ENCODE measurements around the gene SERTM2.

DNA sequence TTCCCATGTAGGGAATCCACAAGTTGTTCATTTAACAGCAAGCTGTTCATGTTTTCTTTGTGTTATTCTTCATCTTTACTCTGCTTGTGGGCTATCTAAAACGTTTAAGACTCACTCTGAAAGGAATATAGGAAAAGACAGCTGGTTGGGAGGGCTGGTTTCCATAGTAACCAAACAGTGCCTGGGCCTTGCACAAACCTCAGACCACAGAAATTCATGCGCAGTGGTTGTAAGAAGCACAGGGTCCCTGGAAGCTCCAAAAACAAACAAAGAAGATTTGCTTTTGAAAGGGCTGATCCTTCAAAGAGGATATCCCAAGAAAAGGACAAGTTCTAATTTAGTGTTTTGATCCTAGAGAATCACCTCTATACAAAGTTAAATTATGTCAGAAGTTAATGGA is 7.8 kb downstream of the SERTM2 start:
- TF ChIP-seq, protein P1, sequence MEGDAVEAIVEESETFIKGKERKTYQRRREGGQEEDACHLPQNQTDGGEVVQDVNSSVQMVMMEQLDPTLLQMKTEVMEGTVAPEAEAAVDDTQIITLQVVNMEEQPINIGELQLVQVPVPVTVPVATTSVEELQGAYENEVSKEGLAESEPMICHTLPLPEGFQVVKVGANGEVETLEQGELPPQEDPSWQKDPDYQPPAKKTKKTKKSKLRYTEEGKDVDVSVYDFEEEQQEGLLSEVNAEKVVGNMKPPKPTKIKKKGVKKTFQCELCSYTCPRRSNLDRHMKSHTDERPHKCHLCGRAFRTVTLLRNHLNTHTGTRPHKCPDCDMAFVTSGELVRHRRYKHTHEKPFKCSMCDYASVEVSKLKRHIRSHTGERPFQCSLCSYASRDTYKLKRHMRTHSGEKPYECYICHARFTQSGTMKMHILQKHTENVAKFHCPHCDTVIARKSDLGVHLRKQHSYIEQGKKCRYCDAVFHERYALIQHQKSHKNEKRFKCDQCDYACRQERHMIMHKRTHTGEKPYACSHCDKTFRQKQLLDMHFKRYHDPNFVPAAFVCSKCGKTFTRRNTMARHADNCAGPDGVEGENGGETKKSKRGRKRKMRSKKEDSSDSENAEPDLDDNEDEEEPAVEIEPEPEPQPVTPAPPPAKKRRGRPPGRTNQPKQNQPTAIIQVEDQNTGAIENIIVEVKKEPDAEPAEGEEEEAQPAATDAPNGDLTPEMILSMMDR (IDR thresholded peaks at IDR 0.05; ENCODE audit: low read depth, low read length): no peak
- TF ChIP-seq EZH2phosphoT487 (IDR thresholded peaks at IDR 0.05; ENCODE audit: low read depth): no peak

All from OCI-LY3 (cell line).